Right lobe of liver (tissue), 4 donors: Measurements from ENCODE around the gene ART3.

ENCODE experiments used
- CTCF ChIP-seq, 4 donors: fragments of 200-600 bp in 3 of 4; fragments of 450-650 bp in 1 of 4; IDR thresholded peaks; one replicate each; pipeline versions ENCODE4 v1.5.1 to v1.8.0; 2016 to 2022; ENCODE audit warnings: antibody characterized with exemption in 4 of 4, mild to moderate bottlenecking in 2 of 4
- POLR2A ChIP-seq: fragments of 450-650 bp; IDR thresholded peaks from one replicate; pipeline ENCODE4 v1.6.1; 2017; ENCODE audit warnings: antibody characterized with exemption, mild to moderate bottlenecking
- donor health status: DM: no; HTN: no; CAD: no.
- donor health status: DM: no; HTN: no; CAD: no.
- donor health status: DM: no; HTN: yes; CAD: no.

- TF ChIP-seq POLR2A (no peak), CTCF (IDR thresholded peaks at IDR 0.05) (no peak)
These were observed 46.2 kb upstream of the ART3 start for GRCh38 chr4:76028350-76028765.
